HEK293 (cell line): ENCODE measurements around the gene ADRM1.

Source experiments
- FEZF1 ChIP-seq: fragments of 450-650 bp; formaldehyde crosslinking; IDR thresholded peaks from 2 replicates; pipeline ENCODE4 v1.5.1; 2016; ENCODE audit warnings: missing biosample characterization, missing genetic modification characterization
- GLIS1 ChIP-seq: fragments of 450-650 bp; formaldehyde crosslinking; IDR thresholded peaks from 2 replicates; pipeline ENCODE4 v1.5.1; 2016; ENCODE audit warnings: missing biosample characterization, missing genetic modification characterization
- GLIS2 ChIP-seq: fragments of 450-650 bp; formaldehyde crosslinking; IDR thresholded peaks from 2 replicates; pipeline ENCODE4 v1.5.1; 2016; ENCODE audit warnings: missing biosample characterization, missing genetic modification characterization
- HOXD13 ChIP-seq: sonication (generic); formaldehyde crosslinking; IDR thresholded peaks from 2 replicates; pipeline ENCODE4 v1.8.0; 2022; ENCODE audit warnings: missing genetic modification reagents, borderline replicate concordance
- RBAK ChIP-seq: fragments of 450-650 bp; formaldehyde crosslinking; IDR thresholded peaks from 2 replicates; pipeline ENCODE4 v1.5.1; 2016; ENCODE audit warnings: missing biosample characterization, missing genetic modification characterization
- SP7 ChIP-seq: fragments of 450-650 bp; formaldehyde crosslinking; IDR thresholded peaks from 2 replicates; pipeline ENCODE4 v1.5.1; 2016; ENCODE audit warnings: missing biosample characterization, missing genetic modification characterization
- WT1 ChIP-seq: fragments of 450-650 bp; formaldehyde crosslinking; IDR thresholded peaks from 2 replicates; pipeline ENCODE4 v1.5.1; 2016; ENCODE audit warnings: missing biosample characterization, missing genetic modification characterization
- ZBTB17 ChIP-seq: fragments of 450-650 bp; formaldehyde crosslinking; IDR thresholded peaks from 2 replicates; pipeline ENCODE4 v1.5.1; 2016; ENCODE audit warnings: missing biosample characterization, missing genetic modification characterization
- ZNF10 ChIP-seq: fragments of 450-650 bp; formaldehyde crosslinking; IDR thresholded peaks from 2 replicates; pipeline ENCODE4 v1.5.1; 2017; ENCODE audit warnings: missing biosample characterization, missing genetic modification characterization
- ZNF121 ChIP-seq: fragments of 450-650 bp; formaldehyde crosslinking; IDR thresholded peaks from 2 replicates; pipeline ENCODE4 v1.5.1; 2016; ENCODE audit warnings: missing biosample characterization, missing genetic modification characterization
- ZNF335 ChIP-seq: fragments of 450-650 bp; formaldehyde crosslinking; conservative IDR thresholded peaks from 2 replicates; pipeline ENCODE4 v1.5.1; 2016; ENCODE audit warnings: missing biosample characterization, missing genetic modification characterization
- ZNF391 ChIP-seq: fragments of 450-650 bp; formaldehyde crosslinking; IDR thresholded peaks from 2 replicates; pipeline ENCODE4 v1.5.1; 2016; ENCODE audit warnings: low read depth, missing biosample characterization, missing genetic modification characterization, borderline replicate concordance
- ZNF544 ChIP-seq: fragments of 450-650 bp; formaldehyde crosslinking; IDR thresholded peaks from 2 replicates; pipeline ENCODE4 v1.5.0; 2017; ENCODE audit warnings: missing biosample characterization, missing genetic modification characterization
- ZNF549 ChIP-seq: fragments of 450-650 bp; IDR thresholded peaks from 2 replicates; pipeline ENCODE4 v1.5.1; 2018; ENCODE audit warnings: missing biosample characterization, missing genetic modification characterization, mild to moderate bottlenecking, inconsistent platforms, moderate library complexity
- ZNF561 ChIP-seq: fragments of 450-650 bp; IDR thresholded peaks from 2 replicates; pipeline ENCODE4 v1.5.1; 2018; ENCODE audit warnings: missing biosample characterization, missing genetic modification characterization, borderline replicate concordance
- ZNF600 ChIP-seq: fragments of 450-650 bp; formaldehyde crosslinking; IDR thresholded peaks from 2 replicates; pipeline ENCODE4 v1.5.1; 2016; ENCODE audit warnings: missing biosample characterization, missing genetic modification characterization
- ZNF621 ChIP-seq: fragments of 450-650 bp; formaldehyde crosslinking; IDR thresholded peaks from 2 replicates; pipeline ENCODE4 v1.5.1; 2017; ENCODE audit warnings: missing biosample characterization, missing genetic modification characterization
- ZNF654 ChIP-seq: fragments of 450-650 bp; formaldehyde crosslinking; IDR thresholded peaks from 2 replicates; pipeline ENCODE4 v1.5.1; 2016; ENCODE audit warnings: low read depth, missing biosample characterization, missing genetic modification characterization
- ZSCAN30 ChIP-seq: fragments of 450-650 bp; IDR thresholded peaks from 2 replicates; pipeline ENCODE4 v1.5.1; 2018; ENCODE audit warnings: missing biosample characterization, mild to moderate bottlenecking, missing genetic modification characterization, moderate library complexity
- TF ChIP-seq, protein P1 (sequence below): fragments of 450-650 bp; formaldehyde crosslinking; IDR thresholded peaks from 2 replicates; pipeline ENCODE4 v1.5.1; 2017; ENCODE audit warnings: missing biosample characterization, missing genetic modification characterization
- TF ChIP-seq, protein P2 (sequence below): fragments of 450-650 bp; formaldehyde crosslinking; IDR thresholded peaks from 2 replicates; pipeline ENCODE4 v1.5.1; 2016; ENCODE audit warnings: missing biosample characterization, missing genetic modification characterization
- TF ChIP-seq, protein P3 (sequence below): fragments of 450-650 bp; formaldehyde crosslinking; IDR thresholded peaks from 2 replicates; pipeline ENCODE4 v1.5.1; 2016; ENCODE audit warnings: missing biosample characterization, missing genetic modification characterization
- TF ChIP-seq, protein P4 (sequence below): fragments of 450-650 bp; formaldehyde crosslinking; IDR thresholded peaks from 2 replicates; pipeline ENCODE4 v1.5.1; 2017; ENCODE audit warnings: missing biosample characterization, mild to moderate bottlenecking, missing genetic modification characterization, moderate library complexity
- TF ChIP-seq, protein P5 (sequence below): fragments of 450-650 bp; formaldehyde crosslinking; IDR thresholded peaks from 2 replicates; pipeline ENCODE4 v1.5.1; 2016; ENCODE audit warnings: missing biosample characterization, missing genetic modification characterization
- TF ChIP-seq, protein P6 (sequence below): fragments of 450-650 bp; formaldehyde crosslinking; IDR thresholded peaks from 2 replicates; pipeline ENCODE4 v1.5.1; 2017; ENCODE audit warnings: missing biosample characterization, missing genetic modification characterization
- TF ChIP-seq, protein P7 (sequence below): fragments of 450-650 bp; formaldehyde crosslinking; IDR thresholded peaks from 2 replicates; pipeline ENCODE4 v1.5.1; 2016; ENCODE audit warnings: missing biosample characterization, missing genetic modification characterization, low read depth
- TF ChIP-seq, protein P8 (sequence below): fragments of 450-650 bp; formaldehyde crosslinking; IDR thresholded peaks from 2 replicates; pipeline ENCODE4 v1.5.1; 2016; ENCODE audit warnings: missing biosample characterization, missing genetic modification characterization

ADRM1 gene

DNA sequence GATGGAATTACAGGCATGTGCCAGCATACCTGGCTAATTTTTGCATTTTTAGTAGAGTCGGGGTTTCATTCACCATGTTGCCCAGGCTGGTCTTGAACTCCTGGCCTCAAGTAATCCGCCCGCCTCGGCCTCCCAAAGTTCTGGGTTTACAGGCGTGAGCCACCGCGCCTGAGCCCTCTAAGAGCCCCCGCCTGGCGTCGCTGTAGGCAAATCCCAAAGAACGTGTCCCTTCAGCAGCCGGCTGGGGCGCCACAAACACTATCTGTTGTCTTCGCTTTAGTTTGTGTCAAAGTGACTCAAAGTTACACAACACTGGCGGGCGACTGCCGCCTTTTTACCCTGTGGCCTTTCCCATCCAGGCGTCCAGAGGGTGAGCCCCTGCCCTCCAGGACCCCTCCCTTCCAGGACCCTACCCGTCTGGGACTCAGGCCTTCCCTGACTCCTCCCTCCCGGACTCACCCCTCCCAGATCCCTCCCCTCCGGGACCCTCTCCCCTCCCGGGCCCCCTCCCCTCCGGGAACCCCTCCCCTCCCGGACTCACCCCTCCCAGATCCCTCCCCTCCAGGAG, 940 bp upstream of the ADRM1 start (continued):
- TF ChIP-seq ZNF549 (tag by site-specific recombination) (no peak), ZNF391 (peak; percentile 44; the same call in 1 of the 2 replicates), ZNF621 (no peak), WT1 (tag by site-specific recombination) (peak; percentile 17; the same call in 1 of the 2 replicates), ZNF121 (tag by site-specific recombination) (peak; percentile 15; the same call in 1 of the 2 replicates), ZNF544 (tag by site-specific recombination) (no peak), ZBTB17 (tag by site-specific recombination) (peak; percentile 60), ZNF654 (tag by site-specific recombination) (peak; percentile 77), RBAK (tag by site-specific recombination) (no peak), SP7 (tag by site-specific recombination) (peak; percentile 70), ZNF10 (tag by site-specific recombination) (peak; percentile 39; the same call in 1 of the 2 replicates), ZNF600 (peak; percentile 28), ZNF561 (tag by site-specific recombination) (peak; percentile 97), GLIS1 (tag by site-specific recombination) (peak; percentile 22), ZNF335 (tag by site-specific recombination) (peak; percentile 97), GLIS2 (tag by site-specific recombination) (no peak), FEZF1 (tag by site-specific recombination) (peak; percentile 18; the same call in 1 of the 2 replicates), HOXD13 (CRISPR knock-in tag) (no peak), ZSCAN30 (peak; percentile 65; the same call in 1 of the 2 replicates)
- TF ChIP-seq, protein P1, sequence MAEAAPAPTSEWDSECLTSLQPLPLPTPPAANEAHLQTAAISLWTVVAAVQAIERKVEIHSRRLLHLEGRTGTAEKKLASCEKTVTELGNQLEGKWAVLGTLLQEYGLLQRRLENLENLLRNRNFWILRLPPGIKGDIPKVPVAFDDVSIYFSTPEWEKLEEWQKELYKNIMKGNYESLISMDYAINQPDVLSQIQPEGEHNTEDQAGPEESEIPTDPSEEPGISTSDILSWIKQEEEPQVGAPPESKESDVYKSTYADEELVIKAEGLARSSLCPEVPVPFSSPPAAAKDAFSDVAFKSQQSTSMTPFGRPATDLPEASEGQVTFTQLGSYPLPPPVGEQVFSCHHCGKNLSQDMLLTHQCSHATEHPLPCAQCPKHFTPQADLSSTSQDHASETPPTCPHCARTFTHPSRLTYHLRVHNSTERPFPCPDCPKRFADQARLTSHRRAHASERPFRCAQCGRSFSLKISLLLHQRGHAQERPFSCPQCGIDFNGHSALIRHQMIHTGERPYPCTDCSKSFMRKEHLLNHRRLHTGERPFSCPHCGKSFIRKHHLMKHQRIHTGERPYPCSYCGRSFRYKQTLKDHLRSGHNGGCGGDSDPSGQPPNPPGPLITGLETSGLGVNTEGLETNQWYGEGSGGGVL (tag by site-specific recombination), result peak; percentile 96
- TF ChIP-seq, protein P2, sequence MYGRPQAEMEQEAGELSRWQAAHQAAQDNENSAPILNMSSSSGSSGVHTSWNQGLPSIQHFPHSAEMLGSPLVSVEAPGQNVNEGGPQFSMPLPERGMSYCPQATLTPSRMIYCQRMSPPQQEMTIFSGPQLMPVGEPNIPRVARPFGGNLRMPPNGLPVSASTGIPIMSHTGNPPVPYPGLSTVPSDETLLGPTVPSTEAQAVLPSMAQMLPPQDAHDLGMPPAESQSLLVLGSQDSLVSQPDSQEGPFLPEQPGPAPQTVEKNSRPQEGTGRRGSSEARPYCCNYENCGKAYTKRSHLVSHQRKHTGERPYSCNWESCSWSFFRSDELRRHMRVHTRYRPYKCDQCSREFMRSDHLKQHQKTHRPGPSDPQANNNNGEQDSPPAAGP, result peak; percentile 60
- TF ChIP-seq, protein P3, sequence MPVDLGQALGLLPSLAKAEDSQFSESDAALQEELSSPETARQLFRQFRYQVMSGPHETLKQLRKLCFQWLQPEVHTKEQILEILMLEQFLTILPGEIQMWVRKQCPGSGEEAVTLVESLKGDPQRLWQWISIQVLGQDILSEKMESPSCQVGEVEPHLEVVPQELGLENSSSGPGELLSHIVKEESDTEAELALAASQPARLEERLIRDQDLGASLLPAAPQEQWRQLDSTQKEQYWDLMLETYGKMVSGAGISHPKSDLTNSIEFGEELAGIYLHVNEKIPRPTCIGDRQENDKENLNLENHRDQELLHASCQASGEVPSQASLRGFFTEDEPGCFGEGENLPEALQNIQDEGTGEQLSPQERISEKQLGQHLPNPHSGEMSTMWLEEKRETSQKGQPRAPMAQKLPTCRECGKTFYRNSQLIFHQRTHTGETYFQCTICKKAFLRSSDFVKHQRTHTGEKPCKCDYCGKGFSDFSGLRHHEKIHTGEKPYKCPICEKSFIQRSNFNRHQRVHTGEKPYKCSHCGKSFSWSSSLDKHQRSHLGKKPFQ (tag by site-specific recombination), result no peak
- TF ChIP-seq, protein P4, sequence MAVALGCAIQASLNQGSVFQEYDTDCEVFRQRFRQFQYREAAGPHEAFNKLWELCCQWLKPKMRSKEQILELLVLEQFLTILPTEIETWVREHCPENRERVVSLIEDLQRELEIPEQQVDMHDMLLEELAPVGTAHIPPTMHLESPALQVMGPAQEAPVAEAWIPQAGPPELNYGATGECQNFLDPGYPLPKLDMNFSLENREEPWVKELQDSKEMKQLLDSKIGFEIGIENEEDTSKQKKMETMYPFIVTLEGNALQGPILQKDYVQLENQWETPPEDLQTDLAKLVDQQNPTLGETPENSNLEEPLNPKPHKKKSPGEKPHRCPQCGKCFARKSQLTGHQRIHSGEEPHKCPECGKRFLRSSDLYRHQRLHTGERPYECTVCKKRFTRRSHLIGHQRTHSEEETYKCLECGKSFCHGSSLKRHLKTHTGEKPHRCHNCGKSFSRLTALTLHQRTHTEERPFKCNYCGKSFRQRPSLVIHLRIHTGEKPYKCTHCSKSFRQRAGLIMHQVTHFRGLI (tag by site-specific recombination), result peak; percentile 69
- TF ChIP-seq, protein P5, sequence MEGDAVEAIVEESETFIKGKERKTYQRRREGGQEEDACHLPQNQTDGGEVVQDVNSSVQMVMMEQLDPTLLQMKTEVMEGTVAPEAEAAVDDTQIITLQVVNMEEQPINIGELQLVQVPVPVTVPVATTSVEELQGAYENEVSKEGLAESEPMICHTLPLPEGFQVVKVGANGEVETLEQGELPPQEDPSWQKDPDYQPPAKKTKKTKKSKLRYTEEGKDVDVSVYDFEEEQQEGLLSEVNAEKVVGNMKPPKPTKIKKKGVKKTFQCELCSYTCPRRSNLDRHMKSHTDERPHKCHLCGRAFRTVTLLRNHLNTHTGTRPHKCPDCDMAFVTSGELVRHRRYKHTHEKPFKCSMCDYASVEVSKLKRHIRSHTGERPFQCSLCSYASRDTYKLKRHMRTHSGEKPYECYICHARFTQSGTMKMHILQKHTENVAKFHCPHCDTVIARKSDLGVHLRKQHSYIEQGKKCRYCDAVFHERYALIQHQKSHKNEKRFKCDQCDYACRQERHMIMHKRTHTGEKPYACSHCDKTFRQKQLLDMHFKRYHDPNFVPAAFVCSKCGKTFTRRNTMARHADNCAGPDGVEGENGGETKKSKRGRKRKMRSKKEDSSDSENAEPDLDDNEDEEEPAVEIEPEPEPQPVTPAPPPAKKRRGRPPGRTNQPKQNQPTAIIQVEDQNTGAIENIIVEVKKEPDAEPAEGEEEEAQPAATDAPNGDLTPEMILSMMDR (tag by site-specific recombination), result peak; percentile 99
- TF ChIP-seq, protein P6, sequence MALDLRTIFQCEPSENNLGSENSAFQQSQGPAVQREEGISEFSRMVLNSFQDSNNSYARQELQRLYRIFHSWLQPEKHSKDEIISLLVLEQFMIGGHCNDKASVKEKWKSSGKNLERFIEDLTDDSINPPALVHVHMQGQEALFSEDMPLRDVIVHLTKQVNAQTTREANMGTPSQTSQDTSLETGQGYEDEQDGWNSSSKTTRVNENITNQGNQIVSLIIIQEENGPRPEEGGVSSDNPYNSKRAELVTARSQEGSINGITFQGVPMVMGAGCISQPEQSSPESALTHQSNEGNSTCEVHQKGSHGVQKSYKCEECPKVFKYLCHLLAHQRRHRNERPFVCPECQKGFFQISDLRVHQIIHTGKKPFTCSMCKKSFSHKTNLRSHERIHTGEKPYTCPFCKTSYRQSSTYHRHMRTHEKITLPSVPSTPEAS (tag by site-specific recombination), result peak; percentile 10; the same call in 1 of the 2 replicates
- TF ChIP-seq, protein P7, sequence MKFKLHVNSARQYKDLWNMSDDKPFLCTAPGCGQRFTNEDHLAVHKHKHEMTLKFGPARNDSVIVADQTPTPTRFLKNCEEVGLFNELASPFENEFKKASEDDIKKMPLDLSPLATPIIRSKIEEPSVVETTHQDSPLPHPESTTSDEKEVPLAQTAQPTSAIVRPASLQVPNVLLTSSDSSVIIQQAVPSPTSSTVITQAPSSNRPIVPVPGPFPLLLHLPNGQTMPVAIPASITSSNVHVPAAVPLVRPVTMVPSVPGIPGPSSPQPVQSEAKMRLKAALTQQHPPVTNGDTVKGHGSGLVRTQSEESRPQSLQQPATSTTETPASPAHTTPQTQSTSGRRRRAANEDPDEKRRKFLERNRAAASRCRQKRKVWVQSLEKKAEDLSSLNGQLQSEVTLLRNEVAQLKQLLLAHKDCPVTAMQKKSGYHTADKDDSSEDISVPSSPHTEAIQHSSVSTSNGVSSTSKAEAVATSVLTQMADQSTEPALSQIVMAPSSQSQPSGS, result no peak
- TF ChIP-seq, protein P8, sequence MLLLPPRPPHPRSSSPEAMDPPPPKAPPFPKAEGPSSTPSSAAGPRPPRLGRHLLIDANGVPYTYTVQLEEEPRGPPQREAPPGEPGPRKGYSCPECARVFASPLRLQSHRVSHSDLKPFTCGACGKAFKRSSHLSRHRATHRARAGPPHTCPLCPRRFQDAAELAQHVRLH (tag by site-specific recombination), result peak; percentile 95
